HepG2 (cell line): ENCODE measurements around the gene FABP1. TPM values are rescaled to one million over a fixed set of nuclear protein-coding genes. Genes with fewer than 3 reads are reported as not detected.

Experiments used
- CEBPZ ChIP-seq: IDR thresholded peaks from 2 replicates; pipeline ENCODE4 v1.6.1; 2012; ENCODE audit warnings: low read length, improper control_type of control experiment
- CTCF ChIP-seq: sonication (generic); formaldehyde crosslinking; IDR thresholded peaks from 2 replicates; pipeline ENCODE4 v1.5.0; 2020; ENCODE audit warnings: mild to moderate bottlenecking, missing genetic modification reagents, moderate library complexity
- DDIT3 ChIP-seq: sonication (generic); formaldehyde crosslinking; IDR thresholded peaks from 2 replicates; pipeline ENCODE4 v1.4.0; 2020; ENCODE audit warnings: mild to moderate bottlenecking, missing genetic modification reagents
- GPBP1L1 ChIP-seq: sonication (generic); formaldehyde crosslinking; IDR thresholded peaks from 2 replicates; pipeline ENCODE4 v1.5.0; 2020; ENCODE audit warnings: mild to moderate bottlenecking, missing genetic modification reagents
- LRRFIP1 ChIP-seq: sonication (generic); formaldehyde crosslinking; conservative IDR thresholded peaks from 2 replicates; pipeline ENCODE4 v1.4.0; 2020; ENCODE audit warnings: missing genetic modification reagents
- MAFG ChIP-seq: sonication (generic); formaldehyde crosslinking; IDR thresholded peaks from 2 replicates; pipeline ENCODE4 v1.5.1; 2020; ENCODE audit warnings: mild to moderate bottlenecking, missing genetic modification reagents
- PHF8 ChIP-seq: sonication (generic); formaldehyde crosslinking; IDR thresholded peaks from 2 replicates; pipeline ENCODE4 v1.5.0; 2020; ENCODE audit warnings: missing genetic modification reagents
- PTBP1 ChIP-seq: fragments of 200-400 bp; formaldehyde crosslinking; IDR thresholded peaks from 2 replicates; pipeline ENCODE4 v1.6.1; 2018; ENCODE audit warnings: low read length, low read depth; ENCODE audit not compliant: poor library complexity, severe bottlenecking
- RXRB ChIP-seq: IDR thresholded peaks from 2 replicates; pipeline ENCODE4 v1.6.1; 2016; ENCODE audit warnings: borderline replicate concordance, missing genetic modification reagents, missing compliant biosample characterization
- SMAD9 ChIP-seq: sonication (generic); formaldehyde crosslinking; IDR thresholded peaks from 2 replicates; pipeline ENCODE4 v1.5.1; 2020; ENCODE audit warnings: mild to moderate bottlenecking, missing genetic modification reagents
- SOX5 ChIP-seq: IDR thresholded peaks from 2 replicates; pipeline ENCODE4 v1.6.1; 2016; ENCODE audit warnings: borderline replicate concordance
- XBP1 ChIP-seq: sonication (generic); formaldehyde crosslinking; IDR thresholded peaks from 2 replicates; pipeline ENCODE4 v1.5.0; 2020; ENCODE audit warnings: missing genetic modification reagents
- ZBTB7B ChIP-seq: sonication (generic); formaldehyde crosslinking; IDR thresholded peaks from 2 replicates; pipeline ENCODE4 v1.4.0; 2020; ENCODE audit warnings: missing genetic modification reagents
- ZNF160 ChIP-seq: sonication (generic); formaldehyde crosslinking; IDR thresholded peaks from 2 replicates; pipeline ENCODE4 v1.8.0; 2022; ENCODE audit warnings: mild to moderate bottlenecking, inconsistent platforms, missing genetic modification reagents
- ZNF224 ChIP-seq: sonication (generic); formaldehyde crosslinking; IDR thresholded peaks from 2 replicates; pipeline ENCODE4 v1.5.0; 2020; ENCODE audit warnings: mild to moderate bottlenecking, missing genetic modification reagents
- ZNF691 ChIP-seq: sonication (generic); formaldehyde crosslinking; IDR thresholded peaks from 2 replicates; pipeline ENCODE4 v1.4.0; 2020; ENCODE audit warnings: missing genetic modification reagents, low read depth, mild to moderate bottlenecking, borderline replicate concordance
- polyA plus RNA-seq, 8 experiments: library from polyadenylated mRNA; depleted of rRNA in 3 of 8; stranded (reverse) in 7 of 8; unstranded in 1 of 8; fragments of >200 nt; fragmentation: Illumina TruSeq in 4 of 8; extraction: Trizol in 4 of 8; gene quantifications; 2 replicates each; pipeline versions ENCODE4 v1.2.1 to v1.2.3, GENCODE V29; 2011 to 2016; ENCODE audit warnings: low read depth in 4 of 8, missing spikeins in 1 of 8, mixed read lengths in 1 of 8; ENCODE audit not compliant: insufficient read depth in 1 of 8
- total RNA-seq, 5 experiments: library from RNA; depleted of rRNA; stranded (reverse); fragments of >200 nt; fragmentation: Illumina TruSeq; extraction: Trizol; gene quantifications; 2 replicates each; pipeline ENCODE4 v1.2.3, GENCODE V29; 2016; ENCODE audit warnings: low read depth in 1 of 5

Gene FABP1
- total and polyA plus RNA-seq, 2 of the 13 experiments (the other 11 are each of a cell fraction or from before 2014, with no cell fraction given), result 644 to 1,608 TPM

GRCh38 chr2:88127888-88128653, at the start of gene FABP1 (continued):
- TF ChIP-seq CTCF (CRISPR knock-in tag) (peak; percentile 70), DDIT3 (0 out of 2 replicates have a peak, but pooled peaks have one; percentile 58), PTBP1 (no peak), SMAD9 (0 out of 2 replicates have a peak, but pooled peaks have one; percentile 22), SOX5 (CRISPR knock-in tag) (peak; percentile 83), ZNF160 (CRISPR knock-in tag) (no peak; the same call in 1 of the 2 replicates), LRRFIP1 (CRISPR knock-in tag) (no peak), CEBPZ (no peak), XBP1 (CRISPR knock-in tag) (no peak; the same call in 1 of the 2 replicates), ZNF691 (CRISPR knock-in tag) (no peak; the same call in 1 of the 2 replicates), PHF8 (peak; percentile 67), ZBTB7B (peak; percentile 96), RXRB (CRISPR knock-in tag) (peak; percentile 99), GPBP1L1 (no peak), ZNF224 (CRISPR knock-in tag) (no peak), MAFG (no peak)
